Kidney epithelial cell (primary cell): ENCODE measurements around the gene HLA-DPB1. TPM values are rescaled to one million over a fixed set of nuclear protein-coding genes. Genes with fewer than 3 reads are reported as not detected.

ENCODE experiments used
- DNase-seq: peaks from one replicate; pipeline ENCODE4 v3.0.0-alpha.2; 2010; ENCODE audit warnings: low read depth
- H3K27me3 ChIP-seq: 2 replicates; pipeline ENCODE4 v1.6.0; 2011; ENCODE audit warnings: low read length; ENCODE audit not compliant: control insufficient read depth, insufficient read depth
- H3K36me3 ChIP-seq: 2 replicates; pipeline ENCODE4 v1.5.1; 2011; ENCODE audit warnings: low read length; ENCODE audit not compliant: control insufficient read depth, insufficient read depth
- H3K4me3 ChIP-seq: 2 replicates; pipeline ENCODE4 v1.5.1; 2011; ENCODE audit warnings: low read depth, mild to moderate bottlenecking, control low read depth, low read length
- CTCF ChIP-seq: IDR thresholded peaks from 2 replicates; pipeline ENCODE4 v1.5.1; 2011; ENCODE audit warnings: mild to moderate bottlenecking, moderate library complexity, low read length, control low read depth, inconsistent platforms; ENCODE audit not compliant: insufficient read depth, poor library complexity, severe bottlenecking
- total RNA-seq: library from RNA; depleted of rRNA; stranded (reverse); fragments of >200 nt; gene quantifications from 2 replicates; pipeline ENCODE4 v1.2.3, GENCODE V29; 2015

HLA-DPB1 gene
- total RNA-seq, 1 donor from 2014 or later: 5.5 TPM

- no peak for TF ChIP-seq CTCF
- no peaks in the 10 kb centered on the region for H3K36me3 ChIP-seq
- DNase-seq: no peak
- H3K4me3 ChIP-seq: no peak overlapping the region
- peaks cover 9% of the 10 kb centered on the region for H3K27me3 ChIP-seq
Measured at GRCh38 chr6:33079580-33079979, 3.8 kb downstream of the HLA-DPB1 start.

- Histone ChIP-seq H3K4me3 (peak overlapping the region; percentile 38), H3K36me3 (no peaks in the 10 kb centered on the region), H3K27me3 (peaks cover 9% of the 10 kb centered on the region)
- DNase-seq: no peak
- no peak for TF ChIP-seq CTCF
Measured at GRCh38 chr6:33080127-33081089, 4.6 kb downstream of the HLA-DPB1 start.

- Histone ChIP-seq H3K27me3 (peaks cover 7% of the 10 kb centered on the region), H3K4me3 (peak overlapping the region; percentile 38), H3K36me3 (no peaks in the 10 kb centered on the region)
- no peak for DNase-seq
- no peak for TF ChIP-seq CTCF
Measured at GRCh38 chr6:33081098-33081824, 5.5 kb downstream of the HLA-DPB1 start.

- DNase-seq: no peak
- H3K4me3 ChIP-seq: no peak overlapping the region
- H3K36me3 ChIP-seq: no peaks in the 10 kb centered on the region
- peaks cover 7% of the 10 kb centered on the region for H3K27me3 ChIP-seq
- TF ChIP-seq CTCF: peak; percentile 75
Measured at GRCh38 chr6:33082702-33083101, 6.9 kb downstream of the HLA-DPB1 start.

- Histone ChIP-seq H3K4me3 (no peak overlapping the region), H3K27me3 (no peaks in the 10 kb centered on the region), H3K36me3 (no peaks in the 10 kb centered on the region)
- no peak for DNase-seq
- no peak for TF ChIP-seq CTCF
Measured at GRCh38 chr6:33085627-33086026, 9.8 kb downstream of the HLA-DPB1 start.
